IMR-90 (cell line): ENCODE measurements around the gene PHF19. TPM values are rescaled to one million over a fixed set of nuclear protein-coding genes. Genes with fewer than 3 reads are reported as not detected.

Experiments used
- ATAC-seq: fragments of 200-7000 bp; cut with Tn5 transposase; 2 replicates; pipeline ENCODE4 v1.9.1; 2020; ENCODE audit warnings: low read depth, mild to moderate bottlenecking, moderate library complexity
- BruUV-seq: library from RNA; stranded (reverse); fragments of 400-500 nt; replicated peaks from 2 replicates; lab custom pipeline; 2021; lab: Mats Ljungman, UMichigan
- CTCF ChIA-PET: fragments of 300-600 bp; formaldehyde crosslinking; extraction: SDS; loops from one replicate; lab custom pipeline; 2021; ENCODE audit warnings: antibody characterized with exemption; lab: Yijun Ruan, JAX
- POLR2A ChIA-PET: fragments of 300-600 bp; sonication (Branson Sonifier 250); formaldehyde crosslinking; loops from one replicate; lab custom pipeline; 2022; ENCODE audit warnings: antibody characterized with exemption; ENCODE audit not compliant: unreplicated experiment; lab: Charles Lee
- DNase-seq: peaks from one replicate; pipeline ENCODE4 v3.0.0; 2013
- H2AFZ ChIP-seq: replicated peaks from 2 replicates; pipeline ENCODE3; 2013; ENCODE audit warnings: low read length, mild to moderate bottlenecking; ENCODE audit not compliant: poor library complexity
- H2AK5ac ChIP-seq: 2 replicates; pipeline ENCODE4 v1.6.1; 2013; ENCODE audit warnings: low read depth, low read length, inconsistent platforms
- H2AK9ac ChIP-seq: replicated peaks from 2 replicates; pipeline ENCODE3; 2013; ENCODE audit warnings: mild to moderate bottlenecking, low read depth, low read length, moderate library complexity; ENCODE audit not compliant: poor library complexity
- H2BK120ac ChIP-seq: 2 replicates; pipeline ENCODE4 v1.6.1; 2013; ENCODE audit warnings: low read depth, low read length, inconsistent platforms
- H2BK15ac ChIP-seq: 3 replicates; pipeline ENCODE4 v1.6.1; 2013; ENCODE audit warnings: low read depth, low read length, inconsistent platforms
- H2BK20ac ChIP-seq: 2 replicates; pipeline ENCODE4 v1.6.1; 2013; ENCODE audit warnings: low read depth, mild to moderate bottlenecking, inconsistent platforms, low read length, moderate library complexity
- H2BK5ac ChIP-seq: 2 replicates; pipeline ENCODE4 v1.6.1; 2013; ENCODE audit warnings: mild to moderate bottlenecking, low read depth, low read length, inconsistent platforms; ENCODE audit not compliant: poor library complexity, severe bottlenecking
- H3K14ac ChIP-seq: replicated peaks from 2 replicates; pipeline ENCODE4 v1.6.1; 2013; ENCODE audit warnings: low read depth, low read length, inconsistent platforms
- H3K18ac ChIP-seq: 2 replicates; pipeline ENCODE4 v1.6.1; 2013; ENCODE audit warnings: low read depth, low read length, control low read depth
- H3K23ac ChIP-seq: 2 replicates; pipeline ENCODE4 v1.6.1; 2013; ENCODE audit warnings: low read depth, low read length, inconsistent platforms
- H3K27ac ChIP-seq: 2 replicates; pipeline ENCODE4 v1.5.1; 2013; ENCODE audit warnings: mild to moderate bottlenecking, control low read depth, low read length; ENCODE audit not compliant: insufficient read depth
- H3K27me3 ChIP-seq: 2 replicates; pipeline ENCODE4 v1.6.1; 2013; ENCODE audit warnings: low read length; ENCODE audit not compliant: control insufficient read depth, insufficient read depth
- H3K36me3 ChIP-seq: 2 replicates; pipeline ENCODE4 v1.6.1; 2013; ENCODE audit warnings: low read length, mixed read lengths; ENCODE audit not compliant: control insufficient read depth, insufficient read depth
- H3K4ac ChIP-seq: 2 replicates; pipeline ENCODE4 v1.6.1; 2013; ENCODE audit warnings: low read depth, low read length, inconsistent platforms
- H3K4me1 ChIP-seq: 2 replicates; pipeline ENCODE4 v1.6.1; 2013; ENCODE audit warnings: low read length, mixed read lengths; ENCODE audit not compliant: control insufficient read depth, insufficient read depth
- H3K4me2 ChIP-seq: 2 replicates; pipeline ENCODE4 v1.6.1; 2013; ENCODE audit warnings: low read depth, mild to moderate bottlenecking, control low read depth, low read length, moderate library complexity
- H3K4me3 ChIP-seq: 2 replicates; pipeline ENCODE4 v1.5.1; 2013; ENCODE audit warnings: low read depth, mild to moderate bottlenecking, control low read depth, low read length, moderate library complexity; ENCODE audit not compliant: insufficient read depth
- H3K56ac ChIP-seq: 2 replicates; pipeline ENCODE4 v1.6.1; 2013; ENCODE audit warnings: low read length, inconsistent platforms; ENCODE audit not compliant: insufficient read depth; ENCODE audit errors: extremely low read depth
- H3K79me1 ChIP-seq, 2 experiments: 2 replicates each; pipeline ENCODE4 v1.6.1; 2013; ENCODE audit warnings: low read length in 2 of 2, inconsistent platforms in 1 of 2, low read depth in 1 of 2
- H3K9ac ChIP-seq: 2 replicates; pipeline ENCODE4 v1.6.1; 2013; ENCODE audit warnings: low read depth, low read length, control low read depth
- H3K9me1 ChIP-seq: 2 replicates; pipeline ENCODE4 v1.6.1; 2013; ENCODE audit warnings: low read length, inconsistent platforms; ENCODE audit not compliant: insufficient read depth
- H3K9me3 ChIP-seq: 2 replicates; pipeline ENCODE4 v1.6.1; 2013; ENCODE audit warnings: low read length; ENCODE audit not compliant: control insufficient read depth, insufficient read depth
- H4K20me1 ChIP-seq: 2 replicates; pipeline ENCODE4 v1.6.1; 2013; ENCODE audit warnings: low read length, inconsistent platforms; ENCODE audit not compliant: insufficient read depth
- H4K5ac ChIP-seq: 2 replicates; pipeline ENCODE4 v1.6.1; 2013; ENCODE audit warnings: mild to moderate bottlenecking, low read depth, low read length, control low read depth
- H4K8ac ChIP-seq, 2 experiments: 2 replicates each; pipeline ENCODE4 v1.6.1; 2013; ENCODE audit warnings: low read depth in 2 of 2, low read length in 2 of 2, control low read depth in 1 of 2, inconsistent platforms in 1 of 2
- H4K91ac ChIP-seq: 2 replicates; pipeline ENCODE4 v1.6.1; 2013; ENCODE audit warnings: low read depth, low read length, inconsistent platforms; ENCODE audit not compliant: insufficient read depth
- BHLHE40 ChIP-seq: fragments of 150-350 bp; IDR thresholded peaks from 2 replicates; pipeline ENCODE4 v1.6.1; 2016; ENCODE audit warnings: mild to moderate bottlenecking, low read depth, low read length
- MAZ ChIP-seq: IDR thresholded peaks from 2 replicates; pipeline ENCODE4 v1.6.1; 2012; ENCODE audit warnings: low read depth, mild to moderate bottlenecking, low read length, improper control_type of control experiment, moderate library complexity, borderline replicate concordance
- POLR2A ChIP-seq: IDR thresholded peaks from 2 replicates; pipeline ENCODE4 v1.6.1; 2012; ENCODE audit warnings: mild to moderate bottlenecking, low read depth, low read length
- RAD21 ChIP-seq: IDR thresholded peaks from 2 replicates; pipeline ENCODE4 v1.6.1; 2012; ENCODE audit warnings: low read length, improper control_type of control experiment
- RFX5 ChIP-seq: IDR thresholded peaks from 2 replicates; pipeline ENCODE4 v1.8.0; 2012; ENCODE audit warnings: low read depth, mild to moderate bottlenecking, low read length, moderate library complexity
- USF2 ChIP-seq: fragments of 150-350 bp; IDR thresholded peaks from 2 replicates; pipeline ENCODE4 v1.6.1; 2017; ENCODE audit warnings: mild to moderate bottlenecking, antibody characterized with exemption, low read length, low read depth
- WGBS, 2 experiments: methylation state at CpG; one replicate each; pipeline versions ENCODE4 v1.1.5 to v1.1.7; 2013; ENCODE audit warnings: missing lambda C conversion rate in 2 of 2; ENCODE audit not compliant: insufficient read length in 1 of 2; ENCODE audit errors: extremely low coverage in 2 of 2; 5-methylcytosine and 5-hydroxymethylcytosine counted together
- dilution Hi-C: fragments of 300-500 bp; cut with HindIII; formaldehyde crosslinking; loops from one replicate; pipeline ENCODE4 v1.14.3; 2018; ENCODE audit warnings: low sequenced_read_pairs; ENCODE audit not compliant: unreplicated experiment
- in situ Hi-C: fragments of 300-500 bp; cut with MboI; formaldehyde crosslinking; loops from 3 replicates; pipeline ENCODE4 v1.14.3; 2019; ENCODE audit warnings: low sequenced_read_pairs, inconsistent platforms, mixed read lengths
- intact Hi-C: fragments of 100-400 bp; cut with micrococcal nuclease; formaldehyde crosslinking; loops from 2 replicates; pipeline ENCODE4 v1.10.0; 2022
- polyA plus RNA-seq, 3 experiments: library from polyadenylated mRNA; depleted of rRNA; stranded (reverse); fragments of >200 nt; gene quantifications; 2 replicates each; pipeline ENCODE4 v1.2.3, GENCODE V29; 2012; ENCODE audit warnings: low replicate concordance in 1 of 3
- total RNA-seq: library from RNA; depleted of rRNA; stranded (reverse); fragments of >200 nt; gene quantifications from 2 replicates; pipeline ENCODE4 v1.2.3, GENCODE V29; 2012
- TF ChIP-seq, protein P1 (sequence below): conservative IDR thresholded peaks from 2 replicates; pipeline ENCODE4 v1.5.1; 2012; ENCODE audit warnings: mild to moderate bottlenecking, low read depth, low read length, improper control_type of control experiment

Gene PHF19
- total and polyA plus RNA-seq, 2 of the 4 experiments (the other 2 are of a cell fraction) = 37.6 to 55.6 TPM

GRCh38 chr9:120877276-120878034 is 467 bp upstream of the PHF19 start:
- peak; percentile 47 for DNase-seq
- dilution Hi-C loops = no loop called here
- POLR2A ChIA-PET = no interaction called here
- H2BK120ac ChIP-seq = peak overlapping the region; percentile 59
- peak overlapping the region; percentile 94 for H3K23ac ChIP-seq
- H4K5ac ChIP-seq = peak overlapping the region; percentile 48
- H3K4me2 ChIP-seq = peak overlapping the region; percentile 87
- H3K4me3 ChIP-seq = peak overlapping the region; percentile 56
- TF ChIP-seq BHLHE40 (peak; percentile 33; the same call in 1 of the 2 replicates), USF2 (no peak), MAZ (peak; percentile 66; the same call in 1 of the 2 replicates), RAD21 (peak; percentile 25; the same call in 1 of the 2 replicates), RFX5 (no peak), POLR2A (peak; percentile 5; the same call in 1 of the 2 replicates)
- TF ChIP-seq, protein P1, sequence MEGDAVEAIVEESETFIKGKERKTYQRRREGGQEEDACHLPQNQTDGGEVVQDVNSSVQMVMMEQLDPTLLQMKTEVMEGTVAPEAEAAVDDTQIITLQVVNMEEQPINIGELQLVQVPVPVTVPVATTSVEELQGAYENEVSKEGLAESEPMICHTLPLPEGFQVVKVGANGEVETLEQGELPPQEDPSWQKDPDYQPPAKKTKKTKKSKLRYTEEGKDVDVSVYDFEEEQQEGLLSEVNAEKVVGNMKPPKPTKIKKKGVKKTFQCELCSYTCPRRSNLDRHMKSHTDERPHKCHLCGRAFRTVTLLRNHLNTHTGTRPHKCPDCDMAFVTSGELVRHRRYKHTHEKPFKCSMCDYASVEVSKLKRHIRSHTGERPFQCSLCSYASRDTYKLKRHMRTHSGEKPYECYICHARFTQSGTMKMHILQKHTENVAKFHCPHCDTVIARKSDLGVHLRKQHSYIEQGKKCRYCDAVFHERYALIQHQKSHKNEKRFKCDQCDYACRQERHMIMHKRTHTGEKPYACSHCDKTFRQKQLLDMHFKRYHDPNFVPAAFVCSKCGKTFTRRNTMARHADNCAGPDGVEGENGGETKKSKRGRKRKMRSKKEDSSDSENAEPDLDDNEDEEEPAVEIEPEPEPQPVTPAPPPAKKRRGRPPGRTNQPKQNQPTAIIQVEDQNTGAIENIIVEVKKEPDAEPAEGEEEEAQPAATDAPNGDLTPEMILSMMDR = 0 out of 2 replicates have a peak, but pooled peaks have one; percentile 17
- peak overlapping the region; percentile 78 for H2BK15ac ChIP-seq
- peak overlapping the region; percentile 94 for H3K4ac ChIP-seq
- peaks cover 19 to 45% of the 10 kb centered on the region in 2 experiments for H3K79me1 ChIP-seq
- H4K20me1 ChIP-seq = no peaks in the 10 kb centered on the region
- H3K27ac ChIP-seq = peak overlapping the region; percentile 76
- WGBS, 2 experiments = 0% methylated on average over 10 of the region's 63 CpGs; no CpG with 5 or more reads in 1 of the 2 experiments
- H2BK5ac ChIP-seq = peak overlapping the region; percentile 85
- H3K56ac ChIP-seq = peak overlapping the region; percentile 89
- peak overlapping the region; percentile 92 for H2AK9ac ChIP-seq
- peak overlapping the region; percentile 88 for H4K91ac ChIP-seq
- peak overlapping the region; percentile 77 to 97 for H4K8ac ChIP-seq
- H3K27me3 ChIP-seq = no peaks in the 10 kb centered on the region
- peaks cover 10% of the 10 kb centered on the region for H3K36me3 ChIP-seq
- peaks cover 15% of the 10 kb centered on the region for H3K4me1 ChIP-seq
- CTCF ChIA-PET = no interaction called here
- peak overlapping the region; percentile 65 for H3K18ac ChIP-seq
- ATAC-seq = peak; percentile 70
- H2BK20ac ChIP-seq = peak overlapping the region; percentile 10
- peak overlapping the region; percentile 93 for H2AFZ ChIP-seq
- in situ Hi-C loops = no loop called here
- intact Hi-C loops = loop anchor here (1.0 to 5.0 kb wide), 3 partner anchors 59 to 195 kb away; partner anchors contain the start of gene CNTRL
- peaks cover 25% of the 10 kb centered on the region; the same call in 1 of the 2 replicates for H3K9me1 ChIP-seq
- H2AK5ac ChIP-seq = peak overlapping the region; percentile 90
- BruUV-seq = no TSS peak
- H3K14ac ChIP-seq = peak overlapping the region; percentile 91
- no peaks in the 10 kb centered on the region for H3K9me3 ChIP-seq
- H3K9ac ChIP-seq = peak overlapping the region; percentile 94
